Caki2 (cell line): ENCODE measurements around the gene UBE2A. TPM values are rescaled to one million over a fixed set of nuclear protein-coding genes. Genes with fewer than 3 reads are reported as not detected.

Source experiments
- DNase-seq: peaks from one replicate; pipeline ENCODE4 v3.0.0-alpha.2; 2015; ENCODE audit warnings: low read depth
- in situ Hi-C: cut with HindIII; loops from 2 replicates; pipeline ENCODE4 v1.10.0; 2016; ENCODE audit warnings: low sequenced_read_pairs, low pct_unique_long_range_greater_than_20kb, mixed read lengths
- total RNA-seq: library from RNA; depleted of rRNA; stranded (reverse); fragments of >200 nt; shearing (Covaris generic); gene quantifications from 2 replicates; pipeline ENCODE4 v1.2.3, GENCODE V29; 2014; ENCODE audit warnings: low replicate concordance; rRNA removed

The UBE2A gene
- total RNA-seq, 1 experiment from 2014 or later: 46.1 TPM

- in situ Hi-C loops: no loop called here
- DNase-seq: no peak
Observed at GRCh38 chrX:119605464-119606279, 31.3 kb downstream of the UBE2A start.

GRCh38 chrX:119606280-119607017, 32.1 kb downstream of the UBE2A start, which contains the start of gene NKRF:
TSS of gene NKRF (minus strand) at chrX:119606424.
- in situ Hi-C loops: no loop called here
- peak; percentile 79 for DNase-seq

GRCh38 chrX:119607018-119607389, 32.6 kb downstream of the UBE2A start:
- in situ Hi-C loops: no loop called here

GRCh38 chrX:119614776-119615175, 40.4 kb downstream of the UBE2A start:
- in situ Hi-C loops: no loop called here

More at GRCh38 chrX:119607018-119607389, 32.6 kb downstream of the UBE2A start:
- no peak for DNase-seq

DNA sequence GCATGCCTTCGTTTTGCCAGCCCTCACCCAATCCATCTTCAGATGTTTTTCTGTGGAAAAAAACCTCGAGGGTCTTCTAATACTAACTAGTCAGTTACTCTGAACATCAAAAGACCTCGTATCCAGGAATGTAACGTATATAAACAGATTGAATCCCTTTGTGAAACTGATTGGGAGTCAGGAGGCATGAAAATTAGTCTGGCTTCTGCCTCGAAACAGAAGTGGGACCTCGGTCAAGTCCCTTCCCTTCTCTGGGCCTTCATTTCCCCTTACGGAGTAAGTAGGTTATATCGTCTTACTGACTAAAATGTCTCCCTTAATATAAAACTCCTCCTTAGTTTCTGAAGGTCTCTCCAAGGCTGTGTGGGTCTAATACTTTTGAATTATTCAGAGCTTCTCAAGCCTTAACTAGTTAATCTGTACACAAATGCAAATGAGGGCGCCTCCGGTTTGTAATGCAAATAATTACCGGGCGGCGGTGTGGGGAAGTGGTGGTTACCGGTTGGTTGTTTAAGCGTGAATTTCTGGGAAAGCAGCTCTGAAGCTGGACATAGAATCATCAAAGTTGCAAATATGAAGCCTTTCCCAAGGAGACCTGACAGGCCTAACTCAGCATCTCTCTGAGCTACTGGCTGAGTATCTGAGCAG, 43.3 kb downstream of the UBE2A start:
- in situ Hi-C loops: no loop called here
- DNase-seq: no peak

More at GRCh38 chrX:119614776-119615175, 40.4 kb downstream of the UBE2A start:
- no peak for DNase-seq

DNA sequence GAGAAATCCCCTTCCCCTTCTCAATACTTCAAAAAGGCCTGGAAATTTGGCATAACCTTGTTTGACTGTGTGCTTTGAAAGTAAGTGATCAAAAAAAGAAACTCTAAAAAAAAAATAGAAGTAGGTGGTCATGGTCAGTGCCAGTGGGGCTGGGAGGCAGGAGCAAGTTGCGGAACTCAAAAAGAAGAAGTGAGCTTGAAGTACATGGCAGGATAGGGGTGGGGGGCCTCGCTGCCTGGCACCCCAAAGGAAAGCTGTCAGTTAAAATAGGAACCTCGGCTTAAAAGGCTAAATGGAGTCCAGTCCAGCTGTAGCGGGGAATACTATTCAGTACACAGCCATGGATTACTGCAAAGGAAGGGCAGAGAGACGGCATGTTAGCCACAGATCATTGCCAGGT, 44.1 kb downstream of the UBE2A start:
- in situ Hi-C loops: no loop called here
- no peak for DNase-seq

DNA sequence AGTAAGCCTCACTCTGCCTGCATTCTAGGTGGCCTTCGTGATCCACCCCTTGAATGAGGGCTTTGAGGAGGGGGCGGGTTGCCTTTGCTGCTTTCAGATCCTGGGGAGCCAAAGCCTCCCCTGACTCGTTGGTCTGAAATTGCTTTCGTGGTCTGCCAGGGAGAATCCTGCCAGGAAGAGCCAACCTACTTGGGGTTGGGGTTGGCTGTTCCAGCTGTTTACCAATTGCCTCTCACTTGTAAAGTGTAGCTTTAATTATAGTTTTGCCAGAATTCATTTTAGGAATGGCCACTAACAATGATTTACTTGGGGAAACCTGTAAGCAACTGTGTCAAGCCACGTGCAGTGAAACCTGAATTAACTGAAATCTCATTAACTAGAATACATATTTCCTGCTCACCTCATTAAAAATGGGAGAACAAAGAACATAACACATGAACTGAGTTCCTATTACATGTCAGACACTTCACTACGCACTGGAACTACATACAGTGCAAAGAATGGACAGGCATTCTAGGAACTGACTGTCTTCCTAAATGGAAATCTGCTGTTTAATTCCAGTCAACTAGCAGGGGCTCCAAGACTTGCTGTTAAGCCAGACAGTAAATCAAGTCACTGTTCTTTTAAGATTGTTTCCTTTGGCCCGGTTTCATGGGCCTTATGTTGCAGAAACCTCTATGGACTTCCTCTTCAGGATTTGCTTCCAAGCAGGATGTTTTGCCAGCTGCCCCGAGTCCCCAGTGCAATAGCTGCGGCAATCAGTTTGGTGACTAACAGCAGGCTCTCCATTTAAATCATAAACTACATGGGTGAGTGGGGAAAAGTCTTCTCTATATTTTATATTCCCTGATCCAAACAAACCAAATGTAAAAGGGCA, 48.2 kb downstream of the UBE2A start:
- DNase-seq: no peak
- in situ Hi-C loops: no loop called here

GRCh38 chrX:119624417-119624816, 50.1 kb downstream of the UBE2A start:
- DNase-seq: no peak

DNA sequence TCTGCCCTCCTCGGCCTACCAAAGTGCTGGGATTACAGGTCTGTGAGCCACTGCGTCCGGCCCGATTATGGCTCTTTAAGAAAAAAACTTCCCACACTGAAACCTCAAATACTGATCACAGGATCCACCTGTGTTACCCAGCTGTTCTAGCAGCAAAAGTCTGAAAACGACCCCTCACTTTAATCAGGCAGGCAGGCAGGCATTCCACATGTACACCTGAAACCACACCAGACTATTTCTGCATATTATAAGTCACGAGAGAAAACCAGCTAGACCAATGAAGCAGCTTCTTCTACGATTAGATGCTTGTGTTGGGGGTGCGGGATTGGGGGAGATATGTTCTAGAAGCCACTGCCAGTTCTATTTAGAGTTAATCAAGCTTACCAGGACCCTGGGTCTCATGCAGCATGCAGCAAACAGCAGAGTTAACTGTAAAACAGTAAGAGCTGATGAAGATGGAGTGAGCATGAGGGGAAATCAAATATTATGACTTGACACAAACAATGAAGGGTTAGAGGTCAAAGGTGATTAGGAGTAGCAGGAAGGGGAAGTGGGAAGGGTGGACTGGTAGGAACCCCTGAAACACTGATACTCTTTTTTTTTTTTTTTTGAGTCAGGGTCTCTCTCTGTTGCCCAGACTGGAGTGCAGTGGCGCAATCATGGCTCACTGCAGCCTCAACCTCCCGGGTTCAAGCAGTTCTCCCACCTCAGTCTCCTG, 50.7 kb downstream of the UBE2A start:
- DNase-seq: no peak
- in situ Hi-C loops: no loop called here

More at GRCh38 chrX:119624417-119624816, 50.1 kb downstream of the UBE2A start:
- in situ Hi-C loops: no loop called here

- in situ Hi-C loops: no loop called here
Observed at GRCh38 chrX:119625843-119626242, 51.5 kb downstream of the UBE2A start.

More at GRCh38 chrX:119625843-119626242, 51.5 kb downstream of the UBE2A start:
- no peak for DNase-seq

Other genes with a start within 250 kb of the UBE2A start
- 17.0 and 24.8 TPM in 2 replicates for gene SLC25A43, start 175.2 kb upstream of the UBE2A start, total RNA-seq
- gene SLC25A5, start 106.1 kb upstream of the UBE2A start, total RNA-seq: 37.5 and 59.0 TPM in 2 replicates
- 55.2 and 62.4 TPM in 2 replicates for gene STEEP1, start 9.2 kb upstream of the UBE2A start, total RNA-seq
- gene NKRF, start 31.9 kb downstream of the UBE2A start, total RNA-seq: 5.2 and 7.1 TPM in 2 replicates
- 5.3 and 11.7 TPM in 2 replicates for gene SEPTIN6, start 118.6 kb downstream of the UBE2A start, total RNA-seq
- gene SOWAHD, start 184.0 kb downstream of the UBE2A start, total RNA-seq: 1.5 TPM in 1 of 2 replicates, not detected in the other
- 2,019 and 2,237 TPM in 2 replicates for gene RPL39, start 217.1 kb downstream of the UBE2A start, total RNA-seq